H1 (cell line): ENCODE data around the gene WDFY1. TPM values are rescaled to one million over a fixed set of nuclear protein-coding genes. Genes with fewer than 3 reads are reported as not detected.

Experiments used
- BRCA1 ChIP-seq: IDR thresholded peaks from 2 replicates; pipeline ENCODE4 v1.6.1; 2012; ENCODE audit warnings: low read depth, low read length, improper control_type of control experiment
- CBX8 ChIP-seq: fragments of 300-800, 300-1000 bp; sonication (generic); IDR thresholded peaks from 2 replicates; pipeline ENCODE4 v1.7.1; 2016; ENCODE audit warnings: low read depth, low read length, borderline replicate concordance
- CEBPB ChIP-seq: IDR thresholded peaks from 2 replicates; pipeline ENCODE4 v1.6.1; 2012; ENCODE audit warnings: low read depth, low read length
- PHF8 ChIP-seq: fragments of 200-600 bp; sonication (generic); conservative IDR thresholded peaks from 2 replicates; pipeline ENCODE4 v1.7.1; 2012; ENCODE audit warnings: low read depth, mild to moderate bottlenecking, inconsistent platforms, low read length, moderate library complexity
- POLR2A ChIP-seq, 2 experiments: IDR thresholded peaks; 1 replicate in 1 of 2; 2 replicates in 1 of 2; pipeline ENCODE4 v1.6.1; 2011; ENCODE audit warnings: low read depth in 2 of 2, low read length in 2 of 2, mild to moderate bottlenecking in 2 of 2; ENCODE audit errors: control extremely low read depth in 1 of 2
- POLR2AphosphoS5 ChIP-seq: IDR thresholded peaks from 2 replicates; pipeline ENCODE4 v1.6.1; 2011; ENCODE audit warnings: low read depth, low read length
- RAD21 ChIP-seq, 2 experiments: IDR thresholded peaks in 1 of 2; conservative IDR thresholded peaks in 1 of 2; 2 replicates each; pipeline ENCODE4 v1.6.1; 2011; ENCODE audit warnings: low read depth in 2 of 2, low read length in 2 of 2, improper control_type of control experiment in 1 of 2, inconsistent platforms in 1 of 2, mild to moderate bottlenecking in 1 of 2, moderate library complexity in 1 of 2
- RBBP5 ChIP-seq: IDR thresholded peaks from 2 replicates; pipeline ENCODE4 v1.7.1; 2012; ENCODE audit warnings: low read depth, mild to moderate bottlenecking, inconsistent platforms, low read length, moderate library complexity, borderline replicate concordance
- RNF2 ChIP-seq: fragments of 200-900, 300-1000 bp; sonication (generic); IDR thresholded peaks from 2 replicates; pipeline ENCODE4 v1.7.1; 2016; ENCODE audit warnings: borderline replicate concordance, low read depth, mild to moderate bottlenecking, antibody characterized with exemption, low read length; ENCODE audit not compliant: poor library complexity, severe bottlenecking; ENCODE audit errors: missing control alignments
- SIN3A ChIP-seq, 2 experiments: IDR thresholded peaks in 1 of 2; conservative IDR thresholded peaks in 1 of 2; 2 replicates each; pipeline ENCODE4 v1.6.1; 2011 to 2012; ENCODE audit warnings: low read length in 2 of 2, improper control_type of control experiment in 1 of 2, low read depth in 1 of 2, mild to moderate bottlenecking in 1 of 2
- TAF1 ChIP-seq: IDR thresholded peaks from 2 replicates; pipeline ENCODE4 v1.6.1; 2011; ENCODE audit warnings: mild to moderate bottlenecking, low read depth, low read length
- YY1 ChIP-seq: IDR thresholded peaks from 2 replicates; pipeline ENCODE4 v1.6.1; 2011; ENCODE audit warnings: low read depth, mild to moderate bottlenecking, low read length
- polyA plus RNA-seq, 7 experiments: library from polyadenylated mRNA; depleted of rRNA in 3 of 7; stranded (reverse) in 5 of 7; unstranded in 2 of 7; fragments of >200 nt in 5 of 7; fragments of 200-250 nt in 2 of 7; gene quantifications; 1 replicate in 5 of 7; 2 replicates in 1 of 7; 4 replicates in 1 of 7; pipeline versions ENCODE4 v1.2.1 to v1.2.3, GENCODE V29; 2011 to 2013; ENCODE audit warnings: missing spikeins in 2 of 7, mixed read lengths in 2 of 7
- total RNA-seq: library from RNA; stranded (reverse); fragmentation: NEBNext Ultra II Directional; extraction: Animal tissue kit (Norgen Biotek cat#: 25700); gene quantifications from 2 replicates; pipeline ENCODE4 v1.2.1, GENCODE V29; 2021
- TF ChIP-seq, protein P1 (sequence below): IDR thresholded peaks from 2 replicates; pipeline ENCODE4 v1.6.1; 2011; ENCODE audit warnings: low read length, improper control_type of control experiment
- TF ChIP-seq, protein P2 (sequence below), 3 experiments: IDR thresholded peaks; 1 replicate in 2 of 3; 2 replicates in 1 of 3; pipeline versions ENCODE4 v1.5.1 to v1.6.1; 2011; ENCODE audit warnings: low read length in 3 of 3, mild to moderate bottlenecking in 3 of 3, inconsistent platforms in 2 of 3, low read depth in 1 of 3, moderate library complexity in 1 of 3; ENCODE audit not compliant: insufficient read depth in 1 of 3; ENCODE audit errors: control extremely low read depth in 1 of 3
- TF ChIP-seq, protein P3 (sequence below): IDR thresholded peaks from 2 replicates; pipeline ENCODE4 v1.6.1; 2012; ENCODE audit warnings: inconsistent platforms
- TF ChIP-seq, protein P4 (sequence below): IDR thresholded peaks from 2 replicates; pipeline ENCODE4 v1.6.1; 2012; ENCODE audit warnings: low read length, inconsistent platforms

WDFY1 gene
- total and polyA plus RNA-seq, 2 of the 8 experiments (the other 6 are each of a cell fraction or from before 2014, with no cell fraction given) = 68.4 to 94.7 TPM

DNA sequence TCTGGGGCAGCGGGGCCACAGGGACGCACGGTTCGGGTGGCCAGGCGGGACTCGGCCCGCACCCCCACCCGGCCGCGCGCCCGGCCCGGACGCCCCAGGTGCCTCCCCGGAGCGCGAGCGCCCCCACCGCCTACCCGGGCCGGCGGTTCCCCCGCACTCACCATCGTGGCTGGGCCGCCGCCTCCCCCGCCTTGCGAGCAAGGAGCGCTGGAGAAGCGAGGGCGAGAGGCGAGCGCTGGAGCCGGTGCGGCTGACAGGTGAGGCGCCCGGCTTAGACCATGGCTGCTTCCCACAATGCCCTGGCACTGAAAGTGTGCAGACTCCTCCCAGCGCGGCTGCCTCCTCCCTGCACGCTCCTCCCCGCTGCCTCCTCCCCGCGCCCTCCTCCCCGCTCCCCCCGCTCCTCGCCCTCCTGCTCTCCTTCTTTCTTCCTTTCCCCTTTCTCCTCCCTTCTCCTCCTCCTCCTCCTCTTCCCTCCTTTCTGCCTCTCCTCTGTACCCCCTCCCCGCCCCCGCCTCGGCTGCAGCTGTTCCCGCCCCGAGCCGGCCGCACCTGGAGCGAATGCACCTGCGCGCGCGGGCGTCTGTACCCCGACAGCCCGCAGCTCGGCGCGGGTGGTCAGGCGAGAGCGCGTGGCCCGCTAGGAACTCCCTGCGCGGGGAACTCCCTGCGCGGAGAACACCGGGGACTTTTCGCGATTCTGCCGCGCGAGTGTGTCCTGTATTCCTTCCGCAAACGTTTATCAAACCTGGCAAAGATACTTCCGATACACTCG is 107.7 kb downstream of the WDFY1 start, which contains the start of gene AP1S3 (continued):
- TF ChIP-seq, protein P1, sequence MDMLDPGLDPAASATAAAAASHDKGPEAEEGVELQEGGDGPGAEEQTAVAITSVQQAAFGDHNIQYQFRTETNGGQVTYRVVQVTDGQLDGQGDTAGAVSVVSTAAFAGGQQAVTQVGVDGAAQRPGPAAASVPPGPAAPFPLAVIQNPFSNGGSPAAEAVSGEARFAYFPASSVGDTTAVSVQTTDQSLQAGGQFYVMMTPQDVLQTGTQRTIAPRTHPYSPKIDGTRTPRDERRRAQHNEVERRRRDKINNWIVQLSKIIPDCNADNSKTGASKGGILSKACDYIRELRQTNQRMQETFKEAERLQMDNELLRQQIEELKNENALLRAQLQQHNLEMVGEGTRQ = no peak
- TF ChIP-seq POLR2A (IDR thresholded peaks at IDR 0.05; ENCODE audit: control extremely low read depth in 1 of 2, low read depth in 2 of 2, low read length in 2 of 2) (peak; percentile 17 to 41; a peak in 2 of 3 replicates), PHF8 (peak; percentile 54), RAD21 (IDR thresholded peaks at IDR 0.05 in 1 of 2, conservative IDR thresholded peaks at IDR 0.05 in 1 of 2; ENCODE audit: low read depth in 2 of 2, low read length in 2 of 2) (no peak), CEBPB (no peak), POLR2AphosphoS5 (peak; percentile 71; the same call in 1 of the 2 replicates), SIN3A (conservative IDR thresholded peaks at IDR 0.05 in 1 of 2, IDR thresholded peaks at IDR 0.05 in 1 of 2; ENCODE audit: low read depth in 1 of 2, low read length in 2 of 2) (peak in 1 of 2 experiments; percentile 62; a peak in 2 of 4 replicates), BRCA1 (no peak), RBBP5 (peak; percentile 94), CBX8 (no peak), TAF1 (peak; percentile 72; the same call in 1 of the 2 replicates), RNF2 (no peak), YY1 (peak; percentile 51; the same call in 1 of the 2 replicates)
- TF ChIP-seq, protein P2, sequence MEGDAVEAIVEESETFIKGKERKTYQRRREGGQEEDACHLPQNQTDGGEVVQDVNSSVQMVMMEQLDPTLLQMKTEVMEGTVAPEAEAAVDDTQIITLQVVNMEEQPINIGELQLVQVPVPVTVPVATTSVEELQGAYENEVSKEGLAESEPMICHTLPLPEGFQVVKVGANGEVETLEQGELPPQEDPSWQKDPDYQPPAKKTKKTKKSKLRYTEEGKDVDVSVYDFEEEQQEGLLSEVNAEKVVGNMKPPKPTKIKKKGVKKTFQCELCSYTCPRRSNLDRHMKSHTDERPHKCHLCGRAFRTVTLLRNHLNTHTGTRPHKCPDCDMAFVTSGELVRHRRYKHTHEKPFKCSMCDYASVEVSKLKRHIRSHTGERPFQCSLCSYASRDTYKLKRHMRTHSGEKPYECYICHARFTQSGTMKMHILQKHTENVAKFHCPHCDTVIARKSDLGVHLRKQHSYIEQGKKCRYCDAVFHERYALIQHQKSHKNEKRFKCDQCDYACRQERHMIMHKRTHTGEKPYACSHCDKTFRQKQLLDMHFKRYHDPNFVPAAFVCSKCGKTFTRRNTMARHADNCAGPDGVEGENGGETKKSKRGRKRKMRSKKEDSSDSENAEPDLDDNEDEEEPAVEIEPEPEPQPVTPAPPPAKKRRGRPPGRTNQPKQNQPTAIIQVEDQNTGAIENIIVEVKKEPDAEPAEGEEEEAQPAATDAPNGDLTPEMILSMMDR (IDR thresholded peaks at IDR 0.05; ENCODE audit: control extremely low read depth in 1 of 3, insufficient read depth in 1 of 3, low read depth in 1 of 3, low read length in 3 of 3) = peak in 1 of 3 experiments; percentile 1; a peak in 1 of 4 replicates
- TF ChIP-seq, protein P3, sequence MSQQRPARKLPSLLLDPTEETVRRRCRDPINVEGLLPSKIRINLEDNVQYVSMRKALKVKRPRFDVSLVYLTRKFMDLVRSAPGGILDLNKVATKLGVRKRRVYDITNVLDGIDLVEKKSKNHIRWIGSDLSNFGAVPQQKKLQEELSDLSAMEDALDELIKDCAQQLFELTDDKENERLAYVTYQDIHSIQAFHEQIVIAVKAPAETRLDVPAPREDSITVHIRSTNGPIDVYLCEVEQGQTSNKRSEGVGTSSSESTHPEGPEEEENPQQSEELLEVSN = 0 out of 2 replicates have a peak, but pooled peaks have one; percentile 13
- TF ChIP-seq, protein P4, sequence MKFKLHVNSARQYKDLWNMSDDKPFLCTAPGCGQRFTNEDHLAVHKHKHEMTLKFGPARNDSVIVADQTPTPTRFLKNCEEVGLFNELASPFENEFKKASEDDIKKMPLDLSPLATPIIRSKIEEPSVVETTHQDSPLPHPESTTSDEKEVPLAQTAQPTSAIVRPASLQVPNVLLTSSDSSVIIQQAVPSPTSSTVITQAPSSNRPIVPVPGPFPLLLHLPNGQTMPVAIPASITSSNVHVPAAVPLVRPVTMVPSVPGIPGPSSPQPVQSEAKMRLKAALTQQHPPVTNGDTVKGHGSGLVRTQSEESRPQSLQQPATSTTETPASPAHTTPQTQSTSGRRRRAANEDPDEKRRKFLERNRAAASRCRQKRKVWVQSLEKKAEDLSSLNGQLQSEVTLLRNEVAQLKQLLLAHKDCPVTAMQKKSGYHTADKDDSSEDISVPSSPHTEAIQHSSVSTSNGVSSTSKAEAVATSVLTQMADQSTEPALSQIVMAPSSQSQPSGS = no peak
